Measurements from ENCODE around the gene TAS1R3. TPM values are rescaled to one million over a fixed set of nuclear protein-coding genes. Genes with fewer than 3 reads are reported as not detected.

Gene TAS1R3
- total RNA-seq, 1 experiment from 2014 or later: 0.31 TPM

DNA sequence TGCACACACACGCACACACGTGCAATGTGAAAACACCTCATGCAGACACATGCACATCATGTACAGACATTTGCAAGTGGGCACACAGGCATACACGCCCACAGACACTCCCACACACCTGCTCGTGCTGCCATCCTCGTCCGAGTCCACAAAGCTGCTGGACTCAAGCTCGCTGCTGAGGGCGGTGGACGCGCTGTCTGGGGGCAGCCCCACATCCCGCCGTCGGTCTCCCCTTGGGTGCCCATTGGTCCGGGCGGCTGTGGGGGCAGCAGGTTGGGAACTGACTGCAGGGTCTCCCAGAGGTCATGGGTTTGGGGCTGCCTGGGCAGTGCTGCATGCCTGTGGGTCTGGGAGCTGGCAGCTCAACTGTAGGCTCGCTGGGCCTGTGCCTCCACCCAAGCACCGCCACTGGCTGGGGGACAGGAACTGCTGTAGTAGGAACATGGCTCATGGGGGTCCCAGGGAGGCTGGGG lies 10.5 kb downstream of the TAS1R3 start:
- no peaks in the 10 kb centered on the region for H3K36me3 ChIP-seq (ENCODE audit: control insufficient read depth, insufficient read depth, low read length)
- no peak overlapping the region for H3K4me3 ChIP-seq (ENCODE audit: low read depth in 2 of 2, low read length in 2 of 2)
- DNase-seq (ENCODE audit: low read depth, low spot score) (no peak), ATAC-seq (no peak)
- BruUV-seq (replicated peaks): no TSS peak
- no peaks in the 10 kb centered on the region for H3K9me3 ChIP-seq (ENCODE audit: control insufficient read depth, insufficient read depth, low read depth, low read length)
- H3K27ac ChIP-seq (ENCODE audit: low read length): no peak overlapping the region
- peaks cover 33% of the 10 kb centered on the region for H3K4me1 ChIP-seq (ENCODE audit: control insufficient read depth, insufficient read depth, low read length)
- TF ChIP-seq POLR2AphosphoS5 (IDR thresholded peaks at IDR 0.05; ENCODE audit: low read depth, low read length) (no peak), SIN3A (IDR thresholded peaks at IDR 0.05; ENCODE audit: borderline replicate concordance, insufficient read depth, low read depth, low read length) (no peak), TCF7L2 (IDR thresholded peaks at IDR 0.05; ENCODE audit: low read depth, low read length) (no peak)
- TF ChIP-seq, protein P1, sequence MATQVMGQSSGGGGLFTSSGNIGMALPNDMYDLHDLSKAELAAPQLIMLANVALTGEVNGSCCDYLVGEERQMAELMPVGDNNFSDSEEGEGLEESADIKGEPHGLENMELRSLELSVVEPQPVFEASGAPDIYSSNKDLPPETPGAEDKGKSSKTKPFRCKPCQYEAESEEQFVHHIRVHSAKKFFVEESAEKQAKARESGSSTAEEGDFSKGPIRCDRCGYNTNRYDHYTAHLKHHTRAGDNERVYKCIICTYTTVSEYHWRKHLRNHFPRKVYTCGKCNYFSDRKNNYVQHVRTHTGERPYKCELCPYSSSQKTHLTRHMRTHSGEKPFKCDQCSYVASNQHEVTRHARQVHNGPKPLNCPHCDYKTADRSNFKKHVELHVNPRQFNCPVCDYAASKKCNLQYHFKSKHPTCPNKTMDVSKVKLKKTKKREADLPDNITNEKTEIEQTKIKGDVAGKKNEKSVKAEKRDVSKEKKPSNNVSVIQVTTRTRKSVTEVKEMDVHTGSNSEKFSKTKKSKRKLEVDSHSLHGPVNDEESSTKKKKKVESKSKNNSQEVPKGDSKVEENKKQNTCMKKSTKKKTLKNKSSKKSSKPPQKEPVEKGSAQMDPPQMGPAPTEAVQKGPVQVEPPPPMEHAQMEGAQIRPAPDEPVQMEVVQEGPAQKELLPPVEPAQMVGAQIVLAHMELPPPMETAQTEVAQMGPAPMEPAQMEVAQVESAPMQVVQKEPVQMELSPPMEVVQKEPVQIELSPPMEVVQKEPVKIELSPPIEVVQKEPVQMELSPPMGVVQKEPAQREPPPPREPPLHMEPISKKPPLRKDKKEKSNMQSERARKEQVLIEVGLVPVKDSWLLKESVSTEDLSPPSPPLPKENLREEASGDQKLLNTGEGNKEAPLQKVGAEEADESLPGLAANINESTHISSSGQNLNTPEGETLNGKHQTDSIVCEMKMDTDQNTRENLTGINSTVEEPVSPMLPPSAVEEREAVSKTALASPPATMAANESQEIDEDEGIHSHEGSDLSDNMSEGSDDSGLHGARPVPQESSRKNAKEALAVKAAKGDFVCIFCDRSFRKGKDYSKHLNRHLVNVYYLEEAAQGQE (IDR thresholded peaks at IDR 0.05; ENCODE audit: insufficient read depth in 1 of 2, low read depth in 2 of 2, low read length in 1 of 2): no peak
- TF ChIP-seq, protein P2, sequence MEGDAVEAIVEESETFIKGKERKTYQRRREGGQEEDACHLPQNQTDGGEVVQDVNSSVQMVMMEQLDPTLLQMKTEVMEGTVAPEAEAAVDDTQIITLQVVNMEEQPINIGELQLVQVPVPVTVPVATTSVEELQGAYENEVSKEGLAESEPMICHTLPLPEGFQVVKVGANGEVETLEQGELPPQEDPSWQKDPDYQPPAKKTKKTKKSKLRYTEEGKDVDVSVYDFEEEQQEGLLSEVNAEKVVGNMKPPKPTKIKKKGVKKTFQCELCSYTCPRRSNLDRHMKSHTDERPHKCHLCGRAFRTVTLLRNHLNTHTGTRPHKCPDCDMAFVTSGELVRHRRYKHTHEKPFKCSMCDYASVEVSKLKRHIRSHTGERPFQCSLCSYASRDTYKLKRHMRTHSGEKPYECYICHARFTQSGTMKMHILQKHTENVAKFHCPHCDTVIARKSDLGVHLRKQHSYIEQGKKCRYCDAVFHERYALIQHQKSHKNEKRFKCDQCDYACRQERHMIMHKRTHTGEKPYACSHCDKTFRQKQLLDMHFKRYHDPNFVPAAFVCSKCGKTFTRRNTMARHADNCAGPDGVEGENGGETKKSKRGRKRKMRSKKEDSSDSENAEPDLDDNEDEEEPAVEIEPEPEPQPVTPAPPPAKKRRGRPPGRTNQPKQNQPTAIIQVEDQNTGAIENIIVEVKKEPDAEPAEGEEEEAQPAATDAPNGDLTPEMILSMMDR (IDR thresholded peaks at IDR 0.05): no peak
- ChIA-PET POLR2A (no interaction called here), CTCF (interaction anchor here (0.6 kb wide), 1 partner anchor 31 kb away, joined by 11 read pairs; no protein-coding TSS in a partner anchor)
- H3K27me3 ChIP-seq (ENCODE audit: control insufficient read depth, insufficient read depth, low read length): no peaks in the 10 kb centered on the region
- in situ Hi-C loops (cut with HindIII; ENCODE audit: low pct_unique_long_range_greater_than_20kb, low sequenced_read_pairs): no loop called here
- intact Hi-C loops (cut with micrococcal nuclease; ENCODE audit: unreplicated experiment): no loop called here

DNA sequence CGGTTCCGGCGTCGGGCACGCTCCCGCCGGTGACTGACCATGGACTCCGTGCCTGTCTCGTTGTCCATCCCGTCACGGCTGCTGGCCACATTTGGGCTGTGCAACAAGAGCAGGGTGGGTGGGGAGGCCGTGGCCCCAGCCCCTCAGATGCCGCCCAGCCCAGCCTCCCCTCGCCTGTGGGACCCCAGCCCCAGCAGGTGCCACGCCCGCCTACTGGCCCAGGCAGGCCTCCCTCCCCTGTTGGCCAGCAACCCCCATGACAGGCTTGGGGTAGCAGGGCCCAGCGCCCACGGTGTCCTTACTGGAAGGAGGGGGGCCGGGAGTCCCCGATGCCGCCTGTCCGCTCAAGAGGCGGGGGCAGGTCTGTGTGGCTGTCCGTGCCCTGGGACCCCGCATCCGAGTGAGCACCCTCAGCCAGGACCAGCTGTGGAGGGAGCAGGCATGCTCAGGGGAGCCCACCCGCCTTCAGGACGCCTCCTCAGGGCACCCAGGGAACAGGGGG lies 11.0 kb downstream of the TAS1R3 start:
- Histone ChIP-seq H3K27me3 (ENCODE audit: control insufficient read depth, insufficient read depth, low read length) (no peaks in the 10 kb centered on the region), H3K4me1 (ENCODE audit: control insufficient read depth, insufficient read depth, low read length) (peaks cover 39% of the 10 kb centered on the region), H3K27ac (ENCODE audit: low read length) (no peak overlapping the region), H3K36me3 (ENCODE audit: control insufficient read depth, insufficient read depth, low read length) (no peaks in the 10 kb centered on the region), H3K9me3 (ENCODE audit: control insufficient read depth, insufficient read depth, low read depth, low read length) (no peaks in the 10 kb centered on the region), H3K4me3 (ENCODE audit: low read depth in 2 of 2, low read length in 2 of 2) (no peak overlapping the region)
- ATAC-seq (no peak), DNase-seq (ENCODE audit: low read depth, low spot score) (no peak)
- no TSS peak for BruUV-seq (replicated peaks)
- no peak for TF ChIP-seq POLR2AphosphoS5 (IDR thresholded peaks at IDR 0.05; ENCODE audit: low read depth, low read length)
- TF ChIP-seq, protein P1 (IDR thresholded peaks at IDR 0.05; ENCODE audit: insufficient read depth in 1 of 2, low read depth in 2 of 2, low read length in 1 of 2): no peak
- TF ChIP-seq, protein P2 (IDR thresholded peaks at IDR 0.05): no peak
- TF ChIP-seq SIN3A (IDR thresholded peaks at IDR 0.05; ENCODE audit: borderline replicate concordance, insufficient read depth, low read depth, low read length): no peak
- TF ChIP-seq TCF7L2 (IDR thresholded peaks at IDR 0.05; ENCODE audit: low read depth, low read length): no peak
- in situ Hi-C loops (cut with HindIII; ENCODE audit: low pct_unique_long_range_greater_than_20kb, low sequenced_read_pairs): no loop called here
- intact Hi-C loops (cut with micrococcal nuclease; ENCODE audit: unreplicated experiment): no loop called here
- ChIA-PET POLR2A (no interaction called here), CTCF (no interaction called here)
